HepG2 (cell line): Measurements from ENCODE around the gene ZNF320. TPM values are rescaled to one million over a fixed set of nuclear protein-coding genes. Genes with fewer than 3 reads are reported as not detected.

Experiments
- AHDC1 ChIP-seq: sonication (generic); formaldehyde crosslinking; IDR thresholded peaks from 2 replicates; pipeline ENCODE4 v1.5.1; 2020; ENCODE audit warnings: mild to moderate bottlenecking, missing genetic modification reagents, borderline replicate concordance
- CSRNP2 ChIP-seq: sonication (generic); formaldehyde crosslinking; conservative IDR thresholded peaks from 2 replicates; pipeline ENCODE4 v1.8.0; 2022; ENCODE audit warnings: low read depth, missing genetic modification reagents
- ETV5 ChIP-seq: IDR thresholded peaks from 2 replicates; pipeline ENCODE4 v1.6.1; 2018; ENCODE audit warnings: missing biosample characterization, missing genetic modification reagents, inconsistent platforms, borderline replicate concordance
- FOXP4 ChIP-seq: sonication (generic); formaldehyde crosslinking; IDR thresholded peaks from 2 replicates; pipeline ENCODE4 v1.4.0; 2020; ENCODE audit warnings: missing genetic modification reagents
- GFI1 ChIP-seq: sonication (generic); formaldehyde crosslinking; IDR thresholded peaks from 2 replicates; pipeline ENCODE4 v1.5.0; 2020; ENCODE audit warnings: missing genetic modification reagents, mild to moderate bottlenecking, borderline replicate concordance
- HOXA5 ChIP-seq: sonication (generic); formaldehyde crosslinking; IDR thresholded peaks from 2 replicates; pipeline ENCODE4 v1.4.0; 2020; ENCODE audit warnings: missing genetic modification reagents
- KDM4B ChIP-seq: sonication (generic); formaldehyde crosslinking; IDR thresholded peaks from 2 replicates; pipeline ENCODE4 v1.4.0; 2020; ENCODE audit warnings: missing genetic modification reagents
- KDM6A ChIP-seq: IDR thresholded peaks from 2 replicates; pipeline ENCODE4 v1.6.1; 2016; ENCODE audit warnings: low read depth
- MXI1 ChIP-seq: IDR thresholded peaks from 3 replicates; pipeline ENCODE4 v1.6.1; 2012; ENCODE audit warnings: low read depth, low read length, inconsistent platforms, borderline replicate concordance
- PPARG ChIP-seq: conservative IDR thresholded peaks from 2 replicates; pipeline ENCODE4 v1.6.1; 2016; ENCODE audit warnings: missing biosample characterization, missing genetic modification reagents
- TERF1 ChIP-seq: sonication (generic); formaldehyde crosslinking; IDR thresholded peaks from 2 replicates; pipeline ENCODE4 v1.8.0; 2022; ENCODE audit warnings: mild to moderate bottlenecking, missing genetic modification reagents, moderate library complexity
- TP53 ChIP-seq: sonication (generic); formaldehyde crosslinking; conservative IDR thresholded peaks from 2 replicates; pipeline ENCODE4 v1.4.0; 2020; ENCODE audit warnings: missing genetic modification reagents
- ZIK1 ChIP-seq: sonication (generic); formaldehyde crosslinking; IDR thresholded peaks from 2 replicates; pipeline ENCODE4 v1.5.0; 2020; ENCODE audit warnings: mild to moderate bottlenecking, low read depth, missing genetic modification reagents, borderline replicate concordance
- ZNF446 ChIP-seq: sonication (generic); formaldehyde crosslinking; IDR thresholded peaks from 2 replicates; pipeline ENCODE4 v1.5.0; 2020; ENCODE audit warnings: mild to moderate bottlenecking, missing genetic modification reagents
- ZNF510 ChIP-seq: sonication (generic); formaldehyde crosslinking; IDR thresholded peaks from 2 replicates; pipeline ENCODE4 v1.4.0; 2020; ENCODE audit warnings: low read depth, mild to moderate bottlenecking, missing genetic modification reagents
- ZNF570 ChIP-seq: sonication (generic); formaldehyde crosslinking; IDR thresholded peaks from 2 replicates; pipeline ENCODE4 v1.4.0; 2020; ENCODE audit warnings: mild to moderate bottlenecking, missing genetic modification reagents, borderline replicate concordance
- ZNF891 ChIP-seq: sonication (generic); formaldehyde crosslinking; IDR thresholded peaks from 2 replicates; pipeline ENCODE4 v1.5.0; 2020; ENCODE audit warnings: mild to moderate bottlenecking, missing genetic modification reagents
- ZSCAN21 ChIP-seq: sonication (generic); formaldehyde crosslinking; IDR thresholded peaks from 2 replicates; pipeline ENCODE4 v1.8.0; 2022; ENCODE audit warnings: mild to moderate bottlenecking, missing genetic modification reagents, moderate library complexity, borderline replicate concordance
- polyA plus RNA-seq, 8 experiments: library from polyadenylated mRNA; depleted of rRNA in 3 of 8; stranded (reverse) in 7 of 8; unstranded in 1 of 8; fragments of >200 nt; fragmentation: Illumina TruSeq in 4 of 8; extraction: Trizol in 4 of 8; gene quantifications; 2 replicates each; pipeline versions ENCODE4 v1.2.1 to v1.2.3, GENCODE V29; 2011 to 2016; ENCODE audit warnings: low read depth in 4 of 8, missing spikeins in 1 of 8, mixed read lengths in 1 of 8; ENCODE audit not compliant: insufficient read depth in 1 of 8
- total RNA-seq, 5 experiments: library from RNA; depleted of rRNA; stranded (reverse); fragments of >200 nt; fragmentation: Illumina TruSeq; extraction: Trizol; gene quantifications; 2 replicates each; pipeline ENCODE4 v1.2.3, GENCODE V29; 2016; ENCODE audit warnings: low read depth in 1 of 5

Gene ZNF320
- total and polyA plus RNA-seq, 2 of the 13 experiments (the other 11 are each of a cell fraction or from before 2014, with no cell fraction given), result 0.49 TPM; not detected in 1

GRCh38 chr19:52943884-52944643 lies 46.6 kb upstream of the ZNF320 start (continued):
- TF ChIP-seq FOXP4 (CRISPR knock-in tag) (no peak), ZNF446 (no peak), PPARG (CRISPR knock-in tag) (no peak), ZNF510 (CRISPR knock-in tag) (no peak), AHDC1 (CRISPR knock-in tag) (no peak), TERF1 (CRISPR knock-in tag) (no peak), KDM4B (CRISPR knock-in tag) (no peak), MXI1 (no peak), TP53 (peak; percentile 83; the same call in 1 of the 2 replicates), ZSCAN21 (CRISPR knock-in tag) (0 out of 2 replicates have a peak, but pooled peaks have one; percentile 29), HOXA5 (CRISPR knock-in tag) (0 out of 2 replicates have a peak, but pooled peaks have one; percentile 18), KDM6A (no peak), CSRNP2 (CRISPR knock-in tag) (no peak), ZNF891 (no peak), ZIK1 (CRISPR knock-in tag) (no peak), ZNF570 (CRISPR knock-in tag) (no peak), ETV5 (CRISPR knock-in tag) (no peak), GFI1 (CRISPR knock-in tag) (peak; percentile 51)
